SK-N-SH treated with all-trans-retinoic acid at 6 μM for 48 hours (cell line): Measurements from ENCODE around the gene CD3G.

Source experiments
- ARNTL ChIP-seq: fragments of 450-650 bp; formaldehyde crosslinking; IDR thresholded peaks from 2 replicates; pipeline ENCODE4 v1.5.0; 2020; ENCODE audit warnings: low read depth, mild to moderate bottlenecking, moderate library complexity, borderline replicate concordance
- BACH2 ChIP-seq: fragments of 250-450 bp; sonication (Bioruptor Pico); IDR thresholded peaks from 2 replicates; pipeline ENCODE4 v1.9.0; 2021; ENCODE audit warnings: mild to moderate bottlenecking, borderline replicate concordance
- CREB5 ChIP-seq: fragments of 250-450 bp; sonication (Bioruptor Pico); IDR thresholded peaks from 2 replicates; pipeline ENCODE4 v1.5.1; 2020; ENCODE audit warnings: low read depth, mild to moderate bottlenecking, moderate library complexity
- CSRNP3 ChIP-seq: fragments of 250-450 bp; sonication (Bioruptor Pico); IDR thresholded peaks from 2 replicates; pipeline ENCODE4 v1.5.1; 2021; ENCODE audit warnings: mild to moderate bottlenecking, moderate library complexity
- GLIS3 ChIP-seq: fragments of 250-450 bp; sonication (Bioruptor Pico); IDR thresholded peaks from 2 replicates; pipeline ENCODE4 v1.5.0; 2020; ENCODE audit warnings: mild to moderate bottlenecking, moderate library complexity
- ISL1 ChIP-seq: fragments of 250-450 bp; sonication (Bioruptor Pico); IDR thresholded peaks from 2 replicates; pipeline ENCODE4 v2.1.2; 2022; ENCODE audit warnings: mild to moderate bottlenecking, moderate library complexity
- PATZ1 ChIP-seq: fragments of 250-450 bp; sonication (Bioruptor Pico); IDR thresholded peaks from 2 replicates; pipeline ENCODE4 v1.8.0; 2020; ENCODE audit warnings: mild to moderate bottlenecking, moderate library complexity, borderline replicate concordance
- POU6F1 ChIP-seq: fragments of 250-450 bp; sonication (Bioruptor Pico); IDR thresholded peaks from 2 replicates; pipeline ENCODE4 v1.8.0; 2021; ENCODE audit warnings: low read depth, mild to moderate bottlenecking, moderate library complexity, borderline replicate concordance
- SNAI2 ChIP-seq: fragments of 250-450 bp; sonication (Bioruptor Pico); IDR thresholded peaks from 2 replicates; pipeline ENCODE4 v1.5.0; 2020; ENCODE audit warnings: mild to moderate bottlenecking, moderate library complexity
- TCF4 ChIP-seq: fragments of 250-450 bp; sonication (Bioruptor Pico); IDR thresholded peaks from 2 replicates; pipeline ENCODE4 v1.8.0; 2021; ENCODE audit warnings: mild to moderate bottlenecking, moderate library complexity, borderline replicate concordance
- TSHZ2 ChIP-seq: fragments of 250-450 bp; sonication (Bioruptor Pico); IDR thresholded peaks from 2 replicates; pipeline ENCODE4 v1.5.0; 2020; ENCODE audit warnings: mild to moderate bottlenecking, moderate library complexity
- ZFP3 ChIP-seq: fragments of 250-450 bp; sonication (Bioruptor Pico); IDR thresholded peaks from 2 replicates; pipeline ENCODE4 v1.5.0; 2020; ENCODE audit warnings: mild to moderate bottlenecking, moderate library complexity
- ZFP30 ChIP-seq: fragments of 450-650 bp; formaldehyde crosslinking; IDR thresholded peaks from 2 replicates; pipeline ENCODE4 v1.5.0; 2022; ENCODE audit warnings: mild to moderate bottlenecking, moderate library complexity

GRCh38 chr11:118383657-118384056 is 39.5 kb downstream of the CD3G start:
- TF ChIP-seq TSHZ2 (CRISPR knock-in tag) (no peak), ZFP3 (CRISPR knock-in tag) (no peak), ZFP30 (CRISPR knock-in tag) (no peak), CSRNP3 (CRISPR knock-in tag) (no peak), CREB5 (CRISPR knock-in tag) (no peak), PATZ1 (CRISPR knock-in tag) (no peak), SNAI2 (CRISPR knock-in tag) (no peak), TCF4 (CRISPR knock-in tag) (no peak), GLIS3 (CRISPR knock-in tag) (no peak), ARNTL (CRISPR knock-in tag) (no peak), BACH2 (CRISPR knock-in tag) (no peak), ISL1 (CRISPR knock-in tag) (no peak), POU6F1 (CRISPR knock-in tag) (no peak)
